GM21367 (cell line): Measurements from ENCODE around the gene GABRR2.
A peak's percentile ranks its signal among the peaks of the same experiment; 100 is the strongest.
"Not testable (repeated sequence)": the region's sequence is repeated elsewhere in the genome, so short reads cannot be mapped to it uniquely, and the experiment has no call there.

Experiments
- ATAC-seq: cut with Tn5 transposase; IDR thresholded peaks from one replicate; pipeline ENCODE4 v1.9.1; 2021; ENCODE audit not compliant: unreplicated experiment

GABRR2 gene

DNA sequence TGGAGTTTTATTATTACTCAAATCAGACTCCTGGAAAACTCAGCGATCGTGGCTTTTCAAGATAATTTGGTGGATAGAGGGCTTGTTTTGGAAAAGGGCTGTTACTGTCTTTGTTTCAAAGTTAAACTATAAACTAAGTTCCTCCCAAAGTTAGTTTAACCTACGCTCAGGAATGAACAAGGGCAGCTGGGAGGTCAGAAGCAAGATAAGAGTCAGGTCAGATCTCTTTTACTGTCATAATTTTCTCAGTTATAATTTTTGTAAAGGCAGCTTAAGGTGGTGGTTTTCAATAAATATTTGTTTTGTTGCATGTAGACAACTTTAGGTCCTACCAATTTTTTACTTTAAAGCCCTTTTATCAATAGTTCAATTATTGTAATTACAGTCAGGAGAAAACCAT is 9.2 kb upstream of the GABRR2 start:
- ATAC-seq: no peak

DNA sequence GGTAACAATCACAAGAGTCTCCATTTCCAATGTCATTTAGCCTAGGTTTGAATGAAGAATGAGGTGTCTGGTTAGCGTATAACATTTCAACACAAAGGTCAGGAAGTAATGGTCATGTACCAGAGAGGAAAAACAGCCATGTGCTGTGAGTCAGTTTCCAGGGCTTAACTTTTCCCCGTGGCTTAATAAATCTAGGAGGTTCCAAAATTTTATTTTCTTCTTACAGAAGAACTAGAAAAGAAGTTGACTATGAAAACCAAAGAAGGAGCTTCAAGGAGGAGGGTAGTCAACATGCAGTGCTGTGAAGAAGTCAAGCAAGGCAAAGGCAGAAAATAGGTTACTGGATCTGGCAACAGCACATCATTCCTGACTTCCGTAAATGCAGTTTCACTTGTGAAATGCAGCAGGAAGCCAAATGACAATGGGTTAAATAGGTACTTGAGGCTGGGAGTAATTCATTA is 8.4 kb upstream of the GABRR2 start:
- ATAC-seq: no peak

DNA sequence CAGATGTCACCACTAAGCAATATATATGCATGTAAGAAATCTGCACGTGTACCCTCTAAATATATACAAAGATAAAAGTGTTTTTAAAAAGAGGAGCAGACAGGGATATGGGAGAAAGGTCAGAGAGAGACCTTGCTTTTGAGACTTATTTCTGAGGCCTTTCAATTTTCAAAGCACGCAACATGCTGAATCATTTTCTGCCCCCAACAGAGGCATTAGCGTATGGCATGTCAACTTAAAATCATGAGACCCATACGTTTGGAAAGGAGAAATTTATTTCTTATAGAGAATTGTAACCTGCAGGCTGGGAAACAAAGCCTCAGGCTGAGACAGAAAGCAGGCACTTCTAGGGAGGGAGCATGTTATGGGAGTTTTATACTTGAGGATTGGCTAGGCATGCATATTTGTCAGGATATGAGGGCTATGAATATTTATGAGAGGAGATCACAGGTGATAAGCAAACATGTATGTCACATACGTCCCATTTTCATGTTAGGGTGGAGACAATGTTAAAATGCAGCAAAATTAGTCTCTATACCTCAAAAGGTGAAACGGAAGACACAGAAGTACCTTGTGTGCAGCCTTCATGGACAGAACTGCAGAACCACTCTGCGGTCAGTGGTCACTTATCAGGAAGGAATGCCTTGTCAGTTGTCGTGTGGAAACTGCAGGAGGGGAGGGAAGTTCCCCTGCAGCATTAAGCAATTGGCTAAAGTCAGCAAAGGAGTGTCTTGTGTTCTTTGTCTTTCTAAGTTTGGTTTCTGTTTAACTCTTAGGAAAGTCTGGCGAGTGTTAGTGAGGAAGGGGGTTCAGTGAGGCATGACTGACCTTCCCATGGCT is 6.3 kb upstream of the GABRR2 start:
- no peak for ATAC-seq

DNA sequence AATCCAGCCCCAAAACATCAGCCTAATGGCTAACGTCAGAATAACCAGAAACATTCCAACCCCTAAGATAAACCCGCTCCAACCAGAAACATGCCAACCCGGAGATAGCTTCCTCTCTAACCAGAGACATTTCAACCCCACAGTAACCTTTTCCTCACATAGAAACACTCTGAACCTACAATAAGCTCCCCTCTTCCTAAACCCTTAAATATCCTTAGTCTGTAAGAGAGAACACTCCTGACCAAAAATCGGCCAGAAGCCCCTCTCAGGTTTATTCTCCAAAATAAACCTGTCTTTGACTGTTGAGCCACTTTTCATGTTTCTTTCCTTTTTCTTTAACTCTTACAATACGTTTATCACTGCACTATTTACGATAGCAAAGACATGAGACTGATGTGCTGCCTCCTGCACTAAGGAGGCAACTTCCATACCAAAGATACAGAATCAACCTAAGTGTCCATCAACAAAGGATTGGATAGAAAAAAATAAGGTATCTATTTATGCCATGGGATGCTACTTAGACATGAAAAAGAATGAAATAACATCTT is 5.0 kb upstream of the GABRR2 start:
- no peak for ATAC-seq

DNA sequence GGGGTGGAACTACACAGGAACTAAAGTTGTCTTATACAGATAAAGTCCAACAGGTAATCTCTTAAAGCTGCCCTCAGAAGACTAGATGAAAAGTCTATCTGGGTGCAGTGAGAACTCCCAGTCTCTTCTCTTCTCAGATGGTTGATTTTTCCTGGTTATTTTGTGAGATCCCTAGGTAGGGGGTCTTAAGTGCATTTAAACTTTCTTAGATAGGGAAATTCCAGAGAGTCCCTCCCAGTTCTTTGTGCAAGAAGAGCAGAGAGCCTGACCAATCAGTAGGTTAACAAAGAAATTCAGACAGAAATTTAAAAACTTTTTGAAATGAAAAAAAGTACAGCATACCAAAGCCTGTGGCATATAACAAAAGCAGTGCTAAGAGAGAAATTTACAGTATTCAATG is 2.0 kb upstream of the GABRR2 start:
- ATAC-seq: no peak

DNA sequence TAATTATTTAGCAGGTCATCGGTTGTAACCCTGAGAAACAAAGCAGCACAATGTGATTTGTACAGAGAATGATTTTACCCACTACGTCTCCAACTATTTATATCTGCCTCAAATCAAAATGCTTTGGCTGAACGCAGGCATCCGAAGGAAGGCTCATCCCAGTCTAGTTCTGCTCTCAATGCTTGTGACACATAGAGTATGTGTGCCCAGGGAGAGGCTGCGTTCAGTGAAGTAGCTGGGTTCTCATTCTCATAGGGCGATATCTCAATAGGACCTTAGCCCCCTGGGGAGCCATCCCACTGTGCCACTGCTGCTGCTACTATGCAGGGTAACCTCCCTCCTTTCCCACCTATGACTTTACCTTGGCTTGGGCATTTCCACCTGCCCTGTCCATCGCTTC is 407 bp downstream of the GABRR2 start:
- ATAC-seq: no peak

DNA sequence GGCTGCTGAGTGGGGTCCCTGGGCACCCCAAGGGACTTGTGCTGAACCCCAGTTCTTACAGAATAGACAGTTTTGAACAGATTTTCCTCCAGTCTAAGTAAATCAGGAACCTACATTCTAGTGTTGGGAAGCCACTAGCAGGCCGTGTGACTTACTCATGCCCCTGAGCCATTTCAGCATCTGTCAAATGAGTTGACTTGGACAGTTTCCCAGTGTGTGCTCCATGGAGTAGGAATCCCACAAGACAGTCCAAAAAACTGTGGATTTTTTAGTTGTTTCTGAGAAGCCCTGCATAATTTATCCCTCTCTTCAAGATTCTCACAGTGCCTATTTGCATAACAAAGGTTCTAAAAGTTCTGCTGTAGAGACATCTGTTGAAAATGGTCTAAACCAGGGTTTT is 2.1 kb downstream of the GABRR2 start:
- no peak for ATAC-seq

DNA sequence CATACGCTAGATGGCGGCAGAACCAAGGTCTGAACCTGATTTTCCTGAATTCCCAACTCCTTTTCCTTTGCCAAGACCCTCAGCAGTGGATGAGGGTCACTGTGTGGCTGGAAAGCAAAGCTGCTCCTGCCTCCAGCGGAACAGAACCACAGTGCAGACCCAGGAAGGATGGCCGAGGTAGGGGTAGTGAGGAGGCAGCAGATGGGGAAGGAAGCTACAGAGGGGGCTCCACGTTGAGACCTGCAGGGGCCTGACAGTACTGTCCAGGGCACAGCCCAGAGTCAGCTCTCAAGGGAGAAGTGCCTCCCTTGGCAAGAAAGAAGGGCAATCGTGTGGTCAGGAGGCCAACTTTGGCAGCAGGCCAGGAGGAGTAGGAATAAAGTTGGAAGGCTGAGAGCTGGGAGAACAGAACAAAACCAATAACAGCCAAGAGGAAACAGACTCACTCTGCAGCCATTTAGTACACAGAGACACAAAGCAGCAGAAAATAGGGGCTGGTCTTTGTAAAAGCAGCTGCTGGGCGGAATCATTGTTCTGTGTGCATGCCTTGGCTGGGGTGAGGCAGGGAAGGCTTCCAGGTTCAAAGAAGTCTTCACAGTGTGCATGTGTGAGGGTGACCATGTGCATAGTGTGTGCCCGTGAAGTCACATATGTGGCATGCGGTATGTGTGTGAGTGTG is 3.1 kb downstream of the GABRR2 start:
- ATAC-seq: no peak

DNA sequence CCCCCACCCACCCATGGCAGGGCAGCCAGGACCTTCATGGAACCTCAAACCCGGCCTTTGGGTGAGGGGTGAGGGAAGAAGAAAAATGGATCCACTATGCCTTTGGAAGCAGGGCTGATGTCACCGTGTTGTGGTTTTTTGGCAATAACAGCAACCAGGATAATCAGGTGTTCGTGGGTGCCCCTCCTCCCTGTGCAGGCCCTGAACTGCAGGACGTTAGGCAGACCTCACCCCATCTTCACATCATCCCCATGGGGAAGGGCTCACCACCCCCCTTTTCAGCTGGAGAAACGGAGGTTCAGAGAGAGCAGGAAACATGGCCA is 3.6 kb downstream of the GABRR2 start:
- no peak for ATAC-seq

DNA sequence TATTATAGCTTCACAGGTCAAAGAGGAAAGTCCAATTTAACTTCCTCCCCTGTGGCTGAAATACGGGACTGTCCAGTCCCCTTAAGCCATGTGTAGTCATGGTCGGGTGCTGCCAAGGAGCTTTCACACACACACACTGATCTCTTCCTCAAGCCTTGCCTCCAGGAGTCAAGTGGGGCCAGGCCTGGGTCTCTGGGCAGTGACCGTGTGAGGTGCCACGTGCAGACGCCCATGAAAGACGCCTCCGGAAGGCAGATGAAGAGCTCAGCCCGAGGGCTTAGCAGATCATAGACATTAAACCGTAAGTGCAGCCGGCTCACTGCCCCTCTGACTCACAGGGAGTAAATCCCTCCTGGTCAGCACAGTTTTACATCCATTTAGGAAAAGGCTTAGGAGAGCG is 4.2 kb downstream of the GABRR2 start:
- no peak for ATAC-seq

DNA sequence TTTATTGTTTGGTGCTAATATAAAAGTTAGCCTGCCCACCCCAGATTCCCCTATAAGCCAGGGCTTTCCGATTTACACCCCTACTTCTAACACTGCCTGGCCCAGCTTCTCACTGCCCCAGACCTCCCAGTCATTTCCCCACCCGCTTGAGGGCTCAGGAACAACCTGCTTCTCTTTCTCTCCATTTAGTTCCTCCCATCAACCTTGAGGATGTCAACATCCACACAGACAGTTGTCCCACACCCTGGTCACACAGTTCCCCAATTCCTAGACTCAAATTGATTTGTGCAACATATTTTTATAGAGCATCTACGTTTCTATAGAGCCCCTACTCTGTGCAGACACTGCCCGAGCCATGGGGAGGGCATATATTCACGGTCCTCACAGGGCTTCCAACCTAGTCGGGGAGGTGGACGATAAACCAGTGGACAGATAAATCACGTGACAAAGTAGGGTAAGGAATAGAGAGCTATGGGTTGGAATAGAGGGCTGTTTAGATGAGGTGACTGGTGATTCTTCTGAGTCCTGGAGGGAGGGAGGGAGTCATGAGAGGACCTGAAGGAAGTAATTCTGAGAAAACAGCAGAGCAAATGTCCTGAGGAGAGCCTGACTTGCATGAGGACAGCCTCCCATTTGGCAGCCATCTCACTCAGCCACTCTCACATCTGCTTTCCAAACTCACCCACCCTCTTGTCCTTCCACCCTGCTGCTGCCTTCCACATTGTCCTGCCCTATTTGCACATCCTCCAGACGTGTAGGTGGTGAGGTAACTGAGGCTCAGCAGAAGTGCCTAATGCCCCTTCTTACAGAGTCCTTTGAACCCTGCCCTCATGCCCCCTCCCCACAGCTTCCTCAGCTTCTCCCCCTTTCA is 6.3 kb downstream of the GABRR2 start:
- ATAC-seq: no peak

DNA sequence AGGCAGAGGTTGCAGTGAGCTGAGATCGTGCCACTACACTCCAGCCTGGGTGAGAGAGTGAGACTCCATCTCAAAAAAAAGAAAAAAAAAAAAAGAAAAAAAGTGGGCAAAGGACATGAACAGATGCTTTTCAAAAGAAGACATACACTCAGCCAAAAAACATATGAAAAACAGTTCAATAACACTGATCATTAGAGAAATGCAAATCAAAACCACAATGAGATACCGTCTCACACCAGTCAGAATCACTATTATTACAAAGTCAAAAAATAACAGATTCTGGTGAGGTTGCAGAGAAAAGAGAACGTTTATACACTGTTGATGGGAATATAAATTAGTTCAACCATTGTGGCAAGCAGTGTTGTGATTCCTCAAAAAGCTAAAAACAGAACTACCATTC is 10.6 kb downstream of the GABRR2 start:
- ATAC-seq: not testable (repeated sequence)

DNA sequence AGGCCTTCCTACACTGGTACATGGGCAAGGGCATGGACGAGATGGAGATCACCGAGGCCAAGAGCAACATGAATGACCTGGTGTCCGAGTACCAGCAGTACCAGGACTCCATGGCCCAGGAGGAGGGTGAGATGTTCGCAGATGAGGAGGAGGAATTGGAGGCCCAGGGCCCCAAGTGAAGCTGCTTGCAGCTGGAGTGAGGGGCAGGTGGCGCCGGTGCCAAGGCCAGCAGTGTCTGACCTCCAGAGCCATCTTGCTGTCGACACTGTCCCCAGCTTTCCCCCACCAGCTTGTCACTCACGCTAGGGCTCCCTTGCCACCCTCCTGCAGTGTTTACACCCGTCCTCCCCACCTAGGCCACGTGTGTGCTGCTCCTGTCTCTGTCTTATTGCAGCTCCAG is 12.2 kb downstream of the GABRR2 start:
- no peak for ATAC-seq

DNA sequence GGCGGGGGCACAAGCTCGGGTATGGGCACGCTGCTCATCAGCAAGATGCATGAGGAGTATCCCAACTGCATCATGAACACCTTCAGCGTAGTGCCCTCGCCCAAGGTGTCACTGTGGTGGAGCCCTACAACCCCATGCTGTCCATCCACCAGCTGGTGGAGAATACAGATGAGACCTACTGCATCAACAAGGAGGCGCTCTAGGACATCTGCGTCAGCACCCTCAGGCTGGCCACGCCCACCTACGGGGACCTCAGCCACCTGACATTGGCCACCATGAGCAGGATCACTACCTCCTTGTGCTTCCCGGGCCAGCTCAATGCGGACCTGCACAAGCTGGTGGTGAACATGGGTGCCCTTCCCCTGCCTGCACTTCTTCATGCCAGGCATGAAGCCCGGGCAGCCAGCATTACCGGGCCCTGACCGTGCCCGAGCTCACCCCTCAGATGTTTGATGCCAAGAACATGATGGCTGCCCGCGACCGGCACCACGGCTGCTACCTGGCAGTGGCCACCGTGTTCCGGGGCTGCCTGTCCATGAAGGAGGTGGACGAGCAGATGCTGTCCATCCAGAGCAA is 12.8 kb downstream of the GABRR2 start:
- no peak for ATAC-seq

DNA sequence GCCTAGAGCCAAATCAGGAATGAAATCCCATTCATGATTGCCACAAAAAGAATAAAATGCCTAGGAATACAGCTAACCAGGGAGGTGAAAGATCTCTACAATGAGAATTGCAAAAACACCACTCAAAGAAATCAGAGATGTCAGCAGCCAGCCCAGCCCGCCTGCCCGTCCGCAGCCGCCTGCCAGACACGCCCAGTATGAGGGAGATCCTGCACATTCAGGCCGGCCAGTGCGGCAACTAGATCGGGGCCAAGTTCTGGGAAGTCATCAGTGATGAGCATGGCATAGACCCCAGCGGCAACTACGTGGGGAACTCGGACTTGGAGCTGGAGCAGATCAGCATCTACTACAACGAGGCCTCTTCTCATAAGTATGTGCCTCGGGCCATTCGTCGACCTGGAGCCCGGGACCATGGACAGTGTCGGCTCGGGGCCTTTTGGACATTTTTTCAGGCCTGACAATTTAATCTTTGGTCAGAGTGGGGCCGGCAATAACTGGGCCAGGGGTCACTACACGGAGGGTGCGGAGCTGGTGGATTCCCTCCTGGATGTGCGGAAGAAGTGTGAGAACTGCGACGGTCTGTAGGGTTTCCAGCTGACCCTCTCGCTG is 13.4 kb downstream of the GABRR2 start:
- no peak for ATAC-seq

DNA sequence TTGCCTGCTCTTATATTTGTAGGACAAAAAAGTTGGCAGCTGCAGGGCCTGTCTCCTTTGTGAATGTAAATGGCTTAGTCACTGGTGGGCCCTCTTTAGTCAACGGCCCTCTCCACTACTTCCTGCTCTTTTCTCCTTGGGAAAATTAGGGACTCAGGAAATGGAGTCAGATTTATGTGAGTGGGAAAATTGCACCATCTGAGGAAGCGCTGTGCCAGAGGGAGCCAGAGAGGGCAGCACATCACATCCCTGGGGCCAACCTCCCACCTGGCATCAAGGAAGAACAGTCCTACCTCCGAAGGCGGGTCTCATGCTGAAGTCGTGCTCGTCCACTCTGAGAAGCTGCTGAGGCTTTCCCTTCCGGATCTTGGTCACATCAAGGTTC is 15.6 kb downstream of the GABRR2 start:
- ATAC-seq: no peak

DNA sequence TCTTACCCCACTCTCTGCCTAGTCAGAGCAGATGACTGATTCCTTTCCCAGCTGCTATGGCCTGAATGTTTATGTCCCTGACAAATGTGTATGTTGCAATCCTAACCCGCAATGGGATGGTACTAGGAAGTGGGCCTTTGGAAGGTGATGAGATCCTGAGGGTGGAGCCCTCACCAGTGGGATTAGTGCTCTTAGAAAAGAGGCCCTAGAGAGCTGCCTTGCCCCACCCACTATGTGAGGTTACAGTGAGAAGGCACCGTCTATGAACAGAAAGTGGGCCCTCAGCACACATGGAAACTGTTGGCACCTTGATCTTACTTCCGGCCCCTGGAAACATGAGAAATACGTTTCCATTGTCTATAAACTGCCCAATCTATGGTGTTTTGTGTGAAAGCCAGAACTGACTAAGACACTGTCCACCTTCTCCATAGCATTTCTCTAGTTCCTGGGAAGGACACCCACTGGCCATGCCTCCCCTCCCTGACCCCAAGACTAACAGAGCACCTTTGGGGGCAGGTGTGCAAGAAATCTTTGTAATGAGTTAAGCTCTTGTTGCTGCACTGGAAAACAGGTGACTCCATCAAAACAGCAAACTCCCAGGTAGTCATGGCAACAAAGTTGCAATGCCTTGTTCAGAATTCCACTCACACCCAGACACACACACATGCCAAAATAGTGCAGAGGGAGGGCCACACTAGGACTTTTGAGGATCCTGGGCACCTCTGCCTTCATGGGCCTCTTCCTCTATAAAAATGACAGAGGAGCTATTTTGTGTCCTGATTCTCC is 16.2 kb downstream of the GABRR2 start:
- ATAC-seq: no peak

DNA sequence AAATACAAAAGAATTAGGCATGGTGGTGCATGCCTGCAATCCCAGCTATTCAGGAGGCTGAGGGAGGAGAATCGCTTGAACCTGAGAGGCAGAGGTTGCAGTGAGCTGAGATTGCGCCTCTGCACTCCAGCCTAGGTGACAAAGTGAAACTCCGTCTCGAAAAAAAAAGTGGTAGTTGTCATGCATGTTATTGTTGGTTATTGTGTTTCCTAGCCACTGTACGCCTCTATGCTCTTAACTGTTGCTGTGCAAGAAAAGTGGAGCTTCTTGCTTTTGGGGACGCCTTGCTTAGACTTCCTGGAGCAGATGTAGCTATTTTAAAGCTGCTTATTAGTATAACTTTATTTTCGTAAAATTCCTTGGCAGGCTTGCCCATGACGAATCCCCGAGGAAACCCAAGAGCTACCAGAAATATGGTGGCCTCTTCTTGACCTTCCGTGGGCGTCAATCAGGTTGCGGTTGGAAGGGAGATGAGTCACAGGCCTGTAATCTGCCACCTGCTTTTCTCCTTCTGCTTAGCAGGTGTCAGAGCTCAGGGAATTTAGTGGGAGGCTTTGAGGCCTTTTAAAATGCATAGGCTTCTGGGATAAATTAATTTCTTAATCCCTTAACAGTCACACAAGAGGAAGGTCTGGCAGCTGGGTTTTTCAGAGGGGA is 17.3 kb downstream of the GABRR2 start:
- peak; percentile 93 for ATAC-seq

DNA sequence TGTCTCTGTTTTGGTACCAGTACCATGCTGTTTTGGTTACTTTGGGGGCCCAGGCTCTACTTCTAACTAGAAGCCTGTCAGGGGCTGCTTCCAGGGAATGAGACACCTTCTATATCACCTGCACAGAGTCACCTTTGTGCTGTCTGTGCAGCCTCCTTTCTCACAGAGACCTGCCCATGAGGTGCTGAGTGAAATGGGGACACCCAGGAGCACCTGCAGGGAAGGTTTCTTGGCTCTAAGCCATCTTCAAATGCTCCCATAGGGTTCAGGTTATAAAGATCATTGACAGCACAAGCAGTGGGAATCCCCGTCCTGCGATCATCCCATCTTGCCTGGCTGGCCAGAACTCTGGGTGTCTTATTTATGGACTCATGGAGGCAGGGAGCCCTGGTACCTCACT is 19.1 kb downstream of the GABRR2 start:
- no peak for ATAC-seq
